Hepatocyte (in vitro differentiated cells): ENCODE measurements around the gene ADGRL1. TPM values are rescaled to one million over a fixed set of nuclear protein-coding genes. Genes with fewer than 3 reads are reported as not detected.

Experiments used
- DNase-seq: peaks from one replicate; pipeline ENCODE4 v3.0.0-alpha.2; 2016; ENCODE audit warnings: low spot score
- H2AFZ ChIP-seq: fragments of 200-600 bp; sonication (generic); 2 replicates; pipeline ENCODE4 v1.6.0; 2016; ENCODE audit warnings: antibody characterized with exemption, mild to moderate bottlenecking
- H3K27ac ChIP-seq: fragments of 200-600 bp; sonication (generic); 2 replicates; pipeline ENCODE4 v1.5.1; 2016; ENCODE audit warnings: mild to moderate bottlenecking
- H3K27me3 ChIP-seq: fragments of 200-600 bp; sonication (generic); 2 replicates; pipeline ENCODE4 v1.6.1; 2016
- H3K36me3 ChIP-seq: fragments of 200-600 bp; sonication (generic); replicated peaks from 2 replicates; pipeline ENCODE4 v1.5.1; 2016; ENCODE audit warnings: low read depth; ENCODE audit not compliant: insufficient read depth
- H3K4me1 ChIP-seq: fragments of 200-600 bp; sonication (generic); 2 replicates; pipeline ENCODE4 v1.5.1; 2016; ENCODE audit warnings: mild to moderate bottlenecking, moderate library complexity; ENCODE audit not compliant: insufficient read depth
- H3K4me2 ChIP-seq: fragments of 200-600 bp; sonication (generic); 2 replicates; pipeline ENCODE4 v1.6.0; 2016
- H3K4me3 ChIP-seq: fragments of 200-600 bp; sonication (generic); 2 replicates; pipeline ENCODE4 v1.5.1; 2016; ENCODE audit warnings: mild to moderate bottlenecking
- H3K79me2 ChIP-seq: fragments of 200-600 bp; sonication (generic); 2 replicates; pipeline ENCODE4 v1.6.0; 2017; ENCODE audit warnings: mild to moderate bottlenecking
- H3K9me2 ChIP-seq: fragments of 200-600 bp; sonication (generic); replicated peaks from 2 replicates; pipeline ENCODE4 v1.6.0; 2017; ENCODE audit warnings: mild to moderate bottlenecking; ENCODE audit not compliant: insufficient read depth
- H3K9me3 ChIP-seq: fragments of 200-600 bp; sonication (generic); 2 replicates; pipeline ENCODE4 v1.5.1; 2016; ENCODE audit warnings: low read depth, mild to moderate bottlenecking
- H4K20me1 ChIP-seq: fragments of 200-600 bp; sonication (generic); 2 replicates; pipeline ENCODE4 v1.6.0; 2016; ENCODE audit warnings: mild to moderate bottlenecking; ENCODE audit not compliant: insufficient read depth, poor library complexity, severe bottlenecking
- EZH2 ChIP-seq: fragments of 200-600 bp; sonication (generic); IDR thresholded peaks from 2 replicates; pipeline ENCODE4 v1.6.1; 2016; ENCODE audit warnings: antibody characterized with exemption, mild to moderate bottlenecking, borderline replicate concordance
- EZH2phosphoT487 ChIP-seq: fragments of 200-600 bp; sonication (generic); IDR thresholded peaks from one replicate; pipeline ENCODE4 v1.6.1; 2018; ENCODE audit warnings: antibody characterized with exemption, mild to moderate bottlenecking, low read depth, moderate library complexity; ENCODE audit not compliant: unreplicated experiment, severe bottlenecking
- WGBS: methylation state at CpG from one replicate; pipeline ENCODE4 v1.1.6; 2016; ENCODE audit warnings: low lambda C conversion rate; ENCODE audit errors: missing lambda C conversion rate; 5-methylcytosine and 5-hydroxymethylcytosine counted together
- polyA plus RNA-seq: library from polyadenylated mRNA; unstranded; fragments of >200 nt; fragmentation: Nextera tagmentation; extraction: Ambion mirVana; gene quantifications from 2 replicates; pipeline ENCODE4 v1.2.1, GENCODE V29; 2016
- total RNA-seq: library from RNA; depleted of rRNA; stranded (reverse); fragments of >200 nt; gene quantifications from 2 replicates; pipeline ENCODE4 v1.2.3, GENCODE V29; 2014
- TF ChIP-seq, protein P1 (sequence below): fragments of 200-600 bp; sonication (generic); IDR thresholded peaks from 2 replicates; pipeline ENCODE4 v1.5.1; 2016; ENCODE audit warnings: antibody characterized with exemption, mild to moderate bottlenecking; ENCODE audit not compliant: poor library complexity

The ADGRL1 gene
- total and polyA plus RNA-seq, 2 experiments from 2014 or later = 11.5 to 11.9 TPM

- H3K4me1 ChIP-seq = peaks cover 19% of the 10 kb centered on the region
Measured at GRCh38 chr19:14117668-14118164, 88.3 kb downstream of the ADGRL1 start, which contains the start of gene PRKACA. Gene PRKACA (minus strand): TSS chr19:14117762. CDS start chr19:14117547, 215 bp downstream.

DNA sequence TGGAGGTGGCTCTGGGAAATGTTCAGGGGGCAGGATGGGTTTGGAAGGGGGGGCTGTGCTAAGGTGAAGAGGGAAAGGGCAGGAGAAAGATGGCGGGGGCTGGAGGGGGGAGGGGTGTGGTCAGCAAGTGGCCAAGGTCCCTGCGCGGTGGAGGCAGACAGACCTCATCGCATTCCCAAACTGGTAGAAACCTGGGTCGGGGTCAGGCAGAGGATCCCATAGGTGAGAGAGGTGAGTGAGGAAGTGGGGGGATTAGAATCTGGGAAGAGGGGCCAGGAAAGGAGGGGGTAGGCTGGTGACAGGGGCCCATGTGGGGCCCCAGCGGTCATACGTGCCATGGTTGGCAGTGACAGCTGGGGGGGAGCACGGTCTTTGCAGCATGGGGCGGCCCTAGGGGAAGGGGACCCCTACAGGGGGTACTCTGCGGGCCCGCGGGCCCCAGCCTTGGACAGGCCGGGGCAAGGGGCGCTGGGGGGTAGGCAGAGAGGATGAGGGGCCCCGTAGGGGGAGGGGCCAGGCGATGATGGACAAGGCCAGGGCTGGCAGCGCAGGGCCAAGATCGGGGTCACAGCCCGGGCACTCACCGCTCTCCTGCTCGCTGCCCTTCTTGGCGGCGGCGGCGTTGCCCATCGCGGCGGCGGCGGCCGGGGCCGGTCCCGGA is 88.9 kb downstream of the ADGRL1 start:
- H3K27ac ChIP-seq = peak overlapping the region; percentile 32
- H3K9me2 ChIP-seq = no peaks in the 10 kb centered on the region
- H3K4me2 ChIP-seq = peak overlapping the region; percentile 98
- no peaks in the 10 kb centered on the region for H3K9me3 ChIP-seq
- peak; percentile 42 for DNase-seq
- WGBS = 2% methylated on average over 10 of the region's 33 CpGs
- no peak overlapping the region for H2AFZ ChIP-seq
- TF ChIP-seq, protein P1, sequence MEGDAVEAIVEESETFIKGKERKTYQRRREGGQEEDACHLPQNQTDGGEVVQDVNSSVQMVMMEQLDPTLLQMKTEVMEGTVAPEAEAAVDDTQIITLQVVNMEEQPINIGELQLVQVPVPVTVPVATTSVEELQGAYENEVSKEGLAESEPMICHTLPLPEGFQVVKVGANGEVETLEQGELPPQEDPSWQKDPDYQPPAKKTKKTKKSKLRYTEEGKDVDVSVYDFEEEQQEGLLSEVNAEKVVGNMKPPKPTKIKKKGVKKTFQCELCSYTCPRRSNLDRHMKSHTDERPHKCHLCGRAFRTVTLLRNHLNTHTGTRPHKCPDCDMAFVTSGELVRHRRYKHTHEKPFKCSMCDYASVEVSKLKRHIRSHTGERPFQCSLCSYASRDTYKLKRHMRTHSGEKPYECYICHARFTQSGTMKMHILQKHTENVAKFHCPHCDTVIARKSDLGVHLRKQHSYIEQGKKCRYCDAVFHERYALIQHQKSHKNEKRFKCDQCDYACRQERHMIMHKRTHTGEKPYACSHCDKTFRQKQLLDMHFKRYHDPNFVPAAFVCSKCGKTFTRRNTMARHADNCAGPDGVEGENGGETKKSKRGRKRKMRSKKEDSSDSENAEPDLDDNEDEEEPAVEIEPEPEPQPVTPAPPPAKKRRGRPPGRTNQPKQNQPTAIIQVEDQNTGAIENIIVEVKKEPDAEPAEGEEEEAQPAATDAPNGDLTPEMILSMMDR = no peak
- TF ChIP-seq EZH2phosphoT487 (no peak), EZH2 (no peak)
- H3K4me3 ChIP-seq = peak overlapping the region; percentile 96
- peaks cover 5% of the 10 kb centered on the region for H4K20me1 ChIP-seq
- no peaks in the 10 kb centered on the region for H3K36me3 ChIP-seq
- no peaks in the 10 kb centered on the region for H3K27me3 ChIP-seq
- H3K79me2 ChIP-seq = peaks cover 48% of the 10 kb centered on the region
- H3K4me1 ChIP-seq = peaks cover 22% of the 10 kb centered on the region

More at GRCh38 chr19:14117668-14118164, 88.3 kb downstream of the ADGRL1 start, which contains the start of gene PRKACA:
- H3K4me3 ChIP-seq = peak within 1 kb of the TSS; percentile 96
- no peaks in the 10 kb centered on the region for H3K27me3 ChIP-seq
- no peaks in the 10 kb centered on the region for H3K36me3 ChIP-seq
- peak within 1 kb of the TSS; percentile 99 for H3K27ac ChIP-seq
- no peak for TF ChIP-seq EZH2phosphoT487
- TF ChIP-seq EZH2 = no peak
- TF ChIP-seq, protein P1 = no peak
- no peaks in the 10 kb centered on the region for H3K9me3 ChIP-seq
- H3K79me2 ChIP-seq = peaks cover 45% of the 10 kb centered on the region
- peak; percentile 99 for DNase-seq
- H4K20me1 ChIP-seq = peaks cover 4% of the 10 kb centered on the region
- no peaks in the 10 kb centered on the region for H3K9me2 ChIP-seq
- H2AFZ ChIP-seq = peak within 1 kb of the TSS; percentile 51
- peak within 1 kb of the TSS; percentile 98 for H3K4me2 ChIP-seq
- WGBS = 2% methylated on average over 30 of the region's 67 CpGs

- Histone ChIP-seq H3K4me1 (peaks cover 22% of the 10 kb centered on the region), H3K36me3 (no peaks in the 10 kb centered on the region), H4K20me1 (peaks cover 5% of the 10 kb centered on the region), H3K27me3 (no peaks in the 10 kb centered on the region), H3K79me2 (peaks cover 51% of the 10 kb centered on the region), H3K4me3 (peak overlapping the region; percentile 96), H3K9me3 (no peaks in the 10 kb centered on the region), H3K9me2 (no peaks in the 10 kb centered on the region), H3K4me2 (peak overlapping the region; percentile 98), H3K27ac (no peak overlapping the region), H2AFZ (no peak overlapping the region)
- TF ChIP-seq EZH2 (no peak), EZH2phosphoT487 (no peak)
- TF ChIP-seq, protein P1 = no peak
- DNase-seq = no peak
- WGBS = 10% methylated on average over 6 of the region's 6 CpGs
Measured at GRCh38 chr19:14116525-14116917, 89.4 kb downstream of the ADGRL1 start.
